Transverse colon (tissue), 4 donors: Measurements from ENCODE around the gene ACSS1. TPM values are rescaled to one million over a fixed set of nuclear protein-coding genes. Genes with fewer than 3 reads are reported as not detected.

Experiments used
- DNase-seq: peaks from one replicate; pipeline ENCODE4 v3.0.0-alpha.2; 2019
- H3K27ac ChIP-seq, 4 donors: fragments of 200-600 bp; sonication (generic); 2 replicates each; pipeline ENCODE4 v1.5.1; 2016 to 2018; ENCODE audit warnings: inconsistent platforms in 4 of 4
- H3K27me3 ChIP-seq: fragments of 200-600 bp; sonication (generic); 2 replicates; pipeline ENCODE4 v1.5.1; 2017; ENCODE audit warnings: inconsistent platforms
- H3K36me3 ChIP-seq, 4 donors: fragments of 200-600 bp; sonication (generic); 2 replicates each; pipeline ENCODE4 v1.5.1; 2017 to 2019; ENCODE audit warnings: inconsistent platforms in 4 of 4
- H3K4me1 ChIP-seq, 4 donors: fragments of 200-600 bp; sonication (generic); 2 replicates each; pipeline ENCODE4 v1.5.1; 2017 to 2020; ENCODE audit warnings: inconsistent platforms in 4 of 4
- H3K4me3 ChIP-seq, 4 donors: fragments of 200-600 bp; sonication (generic); 1 replicate in 1 of 4; 2 replicates in 3 of 4; pipeline versions ENCODE4 v1.5.1 to v1.6.1; 2017 to 2019; ENCODE audit warnings: inconsistent platforms in 4 of 4
- H3K9me3 ChIP-seq, 2 donors: fragments of 200-600 bp; sonication (generic); 2 replicates each; pipeline ENCODE4 v1.5.1; 2017 to 2019; ENCODE audit warnings: inconsistent platforms in 2 of 2
- CTCF ChIP-seq, 5 experiments: fragments of 200-600 bp in 3 of 5; fragments of 450-650 bp in 2 of 5; sonication (generic) in 3 of 5; IDR thresholded peaks; 1 replicate in 2 of 5; 2 replicates in 3 of 5; pipeline ENCODE4 v1.5.1; 2016 to 2017; ENCODE audit warnings: antibody characterized with exemption in 5 of 5, inconsistent platforms in 3 of 5, mild to moderate bottlenecking in 2 of 5, moderate library complexity in 1 of 5
- EP300 ChIP-seq: sonication (generic); formaldehyde crosslinking; IDR thresholded peaks from one replicate; pipeline ENCODE4 v1.6.1; 2017; ENCODE audit warnings: antibody characterized with exemption, low read depth
- POLR2A ChIP-seq: fragments of 450-650 bp; IDR thresholded peaks from one replicate; pipeline ENCODE4 v1.6.1; 2016; ENCODE audit warnings: antibody characterized with exemption, mild to moderate bottlenecking, moderate library complexity
- POLR2AphosphoS5 ChIP-seq, 3 donors: sonication (generic); formaldehyde crosslinking; IDR thresholded peaks; one replicate each; pipeline ENCODE4 v1.6.1; 2016; ENCODE audit warnings: antibody characterized with exemption in 3 of 3
- WGBS, 2 donors: methylation state at CpG; one replicate each; pipeline ENCODE4 v1.1.5; 2018; ENCODE audit warnings: low coverage in 1 of 2; 5-methylcytosine and 5-hydroxymethylcytosine counted together
- in situ Hi-C, 4 donors: fragments of 200-750 bp; cut with MboI; loops; one replicate each; pipeline versions ENCODE4 v1.15.0 to v1.15.1; 2017; ENCODE audit warnings: low sequenced_read_pairs in 3 of 4, low pct_ligation_motif_present in 1 of 4, low pct_unique_long_range_greater_than_20kb in 1 of 4
- intact Hi-C: fragments of 100-400 bp; cut with DNase I; formaldehyde crosslinking; loops from one replicate; pipeline ENCODE4 v1.15.1; 2023; ENCODE audit warnings: low total_unique reads
- total RNA-seq, 4 donors: library from RNA; depleted of rRNA; stranded (reverse); fragments of >200 nt; gene quantifications; one replicate each; pipeline ENCODE4 v1.1.0, GENCODE V29; 2016

ACSS1 gene
- total RNA-seq, 4 donors from 2014 or later = 30.3 to 64.7 (median 51.6) TPM

GRCh38 chr20:25055711-25056495, 2.0 kb downstream of the ACSS1 start:
- peak; percentile 30 for DNase-seq
- TF ChIP-seq EP300 (no peak), CTCF (IDR thresholded peaks at IDR 0.05) (no peak), POLR2AphosphoS5 (IDR thresholded peaks at IDR 0.05) (peak in 1 of 3 donors; percentile 28), POLR2A (no peak)
- Histone ChIP-seq H3K36me3 (no peaks in the 10 kb centered on the region), H3K4me3 (peak overlapping the region in 2 of 4 donors; percentile 84 to 85), H3K27me3 (no peaks in the 10 kb centered on the region), H3K4me1 (peaks cover 35 to 74% (median 54%) of the 10 kb centered on the region in 4 donors), H3K9me3 (no peaks in the 10 kb centered on the region), H3K27ac (peak overlapping the region; percentile 92 to 98 (median 96))
- intact Hi-C loops = loop anchor here (10.0 kb wide), 1 partner anchor 209 kb away; no protein-coding TSS in a partner anchor
- WGBS, 2 donors = 38 to 69% methylated on average over 5 to 8 of the region's 8 CpGs
- in situ Hi-C loops = loop anchor here in 1 of 4 donors (25.0 kb wide), 1 partner anchor 331 kb away; the partner anchor contains the start of gene ABHD12

- in situ Hi-C loops (loop anchor here in 1 of 4 donors (25.0 kb wide), 1 partner anchor 332 kb away; the partner anchor contains the start of gene ABHD12), intact Hi-C loops (loop anchor here (10.0 kb wide), 1 partner anchor 210 kb away; no protein-coding TSS in a partner anchor)
- H3K27ac ChIP-seq = peak overlapping the region; percentile 92 to 98 (median 96)
- H3K4me3 ChIP-seq = no peak overlapping the region
- no peaks in the 10 kb centered on the region for H3K36me3 ChIP-seq
- no peak for TF ChIP-seq POLR2AphosphoS5 (IDR thresholded peaks at IDR 0.05)
- no peak for TF ChIP-seq POLR2A
- TF ChIP-seq EP300 = no peak
- TF ChIP-seq CTCF (IDR thresholded peaks at IDR 0.05) = no peak
- H3K9me3 ChIP-seq = no peaks in the 10 kb centered on the region
- H3K4me1 ChIP-seq = peaks cover 38 to 78% (median 58%) of the 10 kb centered on the region in 4 donors
- DNase-seq = peak; percentile 13
- H3K27me3 ChIP-seq = no peaks in the 10 kb centered on the region
- 35 to 69% methylated on average over 2 to 10 of the region's 10 CpGs for WGBS, 2 donors
Observed at GRCh38 chr20:25054995-25055629, 2.8 kb downstream of the ACSS1 start.

GRCh38 chr20:25054096-25054820, 3.7 kb downstream of the ACSS1 start:
- in situ Hi-C loops = loop anchor here in 1 of 4 donors (25.0 kb wide), 1 partner anchor 333 kb away; the partner anchor contains the start of gene ABHD12
- TF ChIP-seq CTCF (IDR thresholded peaks at IDR 0.05) (no peak), POLR2A (no peak), EP300 (no peak), POLR2AphosphoS5 (IDR thresholded peaks at IDR 0.05) (no peak)
- 79% methylated on average over 3 of the region's 3 CpGs; no CpG with 5 or more reads in 1 of the 2 donors for WGBS, 2 donors
- DNase-seq = peak; percentile 6
- Histone ChIP-seq H3K36me3 (no peaks in the 10 kb centered on the region), H3K4me1 (peaks cover 41 to 81% (median 59%) of the 10 kb centered on the region in 4 donors), H3K27ac (peak overlapping the region; percentile 92 to 98 (median 96)), H3K4me3 (no peak overlapping the region), H3K27me3 (no peaks in the 10 kb centered on the region), H3K9me3 (no peaks in the 10 kb centered on the region)
- intact Hi-C loops = loop anchor here (10.0 kb wide), 1 partner anchor 211 kb away; no protein-coding TSS in a partner anchor
